GM21381 (cell line): ENCODE results near the gene SPATS2L.
A peak's percentile ranks its signal among the peaks of the same experiment; 100 is the strongest.

Experiments used
- ATAC-seq: cut with Tn5 transposase; IDR thresholded peaks from one replicate; pipeline ENCODE4 v1.9.1; 2021; ENCODE audit warnings: mild to moderate bottlenecking, moderate library complexity; ENCODE audit not compliant: unreplicated experiment

Gene SPATS2L

GRCh38 chr2:200438251-200438650 lies 131.8 kb downstream of the SPATS2L start:
- ATAC-seq, result no peak

- ATAC-seq, result no peak
Measured at GRCh38 chr2:200438846-200439245, 132.4 kb downstream of the SPATS2L start.

- no peak for ATAC-seq
Measured at GRCh38 chr2:200439981-200440380, 133.5 kb downstream of the SPATS2L start.

DNA sequence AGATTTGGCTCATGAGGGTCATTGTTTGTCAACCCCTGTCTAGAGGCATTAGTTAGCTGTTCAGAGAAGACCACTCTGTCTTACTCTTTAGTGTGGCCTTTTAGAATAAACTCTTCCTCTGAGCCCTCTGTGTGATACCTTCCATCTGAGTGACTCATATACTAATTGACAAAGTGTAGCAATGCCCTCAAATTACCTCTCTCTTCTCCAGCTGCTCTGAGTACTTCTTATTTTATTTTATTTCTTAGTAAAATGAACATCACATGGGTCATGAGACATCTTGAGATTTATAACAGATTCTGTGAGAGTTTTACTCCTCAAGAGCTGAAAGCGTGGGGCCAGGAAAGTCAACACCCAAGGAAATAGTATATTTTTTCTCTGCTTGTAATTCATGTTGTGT lies 136.0 kb downstream of the SPATS2L start:
- ATAC-seq, result no peak

DNA sequence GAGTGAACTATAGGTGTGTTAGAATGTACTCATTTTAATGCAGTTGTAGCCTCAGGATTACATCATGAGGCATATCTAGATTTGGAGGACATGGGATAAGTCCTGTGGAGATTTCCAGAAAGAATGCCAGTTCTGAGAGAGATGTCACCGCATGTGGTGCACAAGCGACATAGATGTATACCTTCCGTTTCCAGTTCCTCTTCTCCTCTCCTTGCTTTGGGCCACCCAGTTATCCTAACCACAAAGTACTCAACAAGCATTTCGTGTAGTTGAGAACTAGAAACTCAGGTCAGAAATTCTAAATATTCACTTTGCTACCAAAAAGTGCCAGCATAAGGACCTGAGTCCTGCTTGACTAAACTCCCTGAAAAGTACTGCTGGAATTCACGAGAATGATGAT lies 136.9 kb downstream of the SPATS2L start:
- ATAC-seq, result no peak

- no peak for ATAC-seq
Measured at GRCh38 chr2:200443916-200444315, 137.4 kb downstream of the SPATS2L start.

- no peak for ATAC-seq
Measured at GRCh38 chr2:200444530-200444929, 138.0 kb downstream of the SPATS2L start.

- no peak for ATAC-seq
Measured at GRCh38 chr2:200445284-200445683, 138.8 kb downstream of the SPATS2L start.

DNA sequence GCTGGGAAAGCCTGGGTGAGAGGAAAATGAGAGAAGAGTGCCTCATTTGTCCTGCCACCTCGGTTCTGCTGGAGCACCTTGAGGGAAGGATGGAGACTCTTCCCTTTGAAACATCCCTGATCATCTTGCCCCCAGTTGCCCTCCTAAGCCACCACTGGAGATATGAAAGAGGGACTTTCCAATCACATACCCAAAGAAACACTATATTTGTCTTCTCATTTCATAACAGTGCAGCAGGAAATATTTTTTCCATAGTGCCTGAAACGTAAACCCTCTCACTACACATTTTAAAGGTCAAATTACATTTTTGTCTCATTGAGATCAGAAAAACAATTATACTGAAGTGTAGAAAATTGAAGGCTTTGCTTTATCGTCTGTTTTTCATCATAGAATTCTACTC lies 140.1 kb downstream of the SPATS2L start:
- no peak for ATAC-seq

GRCh38 chr2:200447139-200447855 lies 140.8 kb downstream of the SPATS2L start:
- no peak for ATAC-seq

GRCh38 chr2:200448455-200448854 lies 142.0 kb downstream of the SPATS2L start:
- no peak for ATAC-seq

DNA sequence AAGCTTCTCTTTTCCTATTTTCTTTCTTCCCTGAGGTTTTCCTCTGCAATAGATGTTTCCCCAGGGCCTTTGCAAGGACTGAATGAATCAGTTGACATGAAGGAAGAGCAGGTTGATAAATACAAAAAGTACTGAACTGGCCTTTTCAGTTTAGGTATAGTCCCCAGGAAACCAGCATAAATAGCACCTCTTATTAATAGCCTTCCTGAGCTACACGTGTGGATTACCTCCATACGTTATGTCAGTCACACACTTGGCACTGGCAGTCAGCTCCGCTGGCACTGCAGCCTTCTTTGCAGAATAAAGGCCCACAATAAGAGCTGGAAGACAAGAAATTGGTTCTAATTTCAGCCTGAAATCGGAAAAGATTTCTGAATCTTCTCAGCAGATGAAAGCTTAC lies 142.7 kb downstream of the SPATS2L start:
- ATAC-seq, result no peak

GRCh38 chr2:200450288-200450687 lies 143.8 kb downstream of the SPATS2L start:
- ATAC-seq, result no peak

DNA sequence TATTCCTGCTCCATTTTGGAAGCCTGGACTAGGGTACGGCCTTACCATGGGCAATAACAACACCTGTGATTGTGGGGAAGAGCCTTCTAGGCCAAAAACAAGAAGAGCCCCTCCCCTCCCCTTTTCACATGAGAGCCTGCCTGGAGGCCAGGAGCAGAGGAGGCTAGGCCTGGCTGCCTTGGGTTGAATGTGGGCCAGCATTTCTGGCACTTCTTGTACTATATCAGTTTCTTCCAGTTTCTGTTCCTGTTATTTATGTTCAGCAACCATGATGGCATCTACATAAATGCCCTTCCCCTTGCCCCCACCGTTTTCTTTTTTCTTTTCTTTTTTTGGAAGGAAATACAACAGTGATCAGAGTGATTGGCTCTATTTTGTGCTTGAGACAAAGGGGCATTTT lies 145.0 kb downstream of the SPATS2L start:
- ATAC-seq, result no peak

DNA sequence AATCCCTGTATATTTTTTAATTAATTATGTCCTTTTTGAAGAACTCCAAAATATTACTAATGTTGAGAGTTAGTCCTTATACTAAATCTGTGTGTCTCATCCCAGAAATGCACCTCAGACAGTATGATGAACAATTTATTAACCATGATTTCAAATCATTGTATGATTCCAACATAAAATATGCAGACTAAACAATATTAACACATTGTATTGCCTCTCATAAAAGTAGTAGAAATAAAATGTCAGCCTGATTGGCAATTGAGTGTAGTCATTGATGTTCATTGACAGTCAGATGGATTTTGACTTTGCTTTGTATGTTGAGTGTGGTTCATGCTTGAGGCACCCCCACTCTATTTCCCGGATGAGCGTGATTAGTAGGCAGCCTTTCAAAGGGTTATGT lies 145.9 kb downstream of the SPATS2L start:
- no peak for ATAC-seq

GRCh38 chr2:200453142-200453852 lies 146.8 kb downstream of the SPATS2L start:
- ATAC-seq, result no peak

DNA sequence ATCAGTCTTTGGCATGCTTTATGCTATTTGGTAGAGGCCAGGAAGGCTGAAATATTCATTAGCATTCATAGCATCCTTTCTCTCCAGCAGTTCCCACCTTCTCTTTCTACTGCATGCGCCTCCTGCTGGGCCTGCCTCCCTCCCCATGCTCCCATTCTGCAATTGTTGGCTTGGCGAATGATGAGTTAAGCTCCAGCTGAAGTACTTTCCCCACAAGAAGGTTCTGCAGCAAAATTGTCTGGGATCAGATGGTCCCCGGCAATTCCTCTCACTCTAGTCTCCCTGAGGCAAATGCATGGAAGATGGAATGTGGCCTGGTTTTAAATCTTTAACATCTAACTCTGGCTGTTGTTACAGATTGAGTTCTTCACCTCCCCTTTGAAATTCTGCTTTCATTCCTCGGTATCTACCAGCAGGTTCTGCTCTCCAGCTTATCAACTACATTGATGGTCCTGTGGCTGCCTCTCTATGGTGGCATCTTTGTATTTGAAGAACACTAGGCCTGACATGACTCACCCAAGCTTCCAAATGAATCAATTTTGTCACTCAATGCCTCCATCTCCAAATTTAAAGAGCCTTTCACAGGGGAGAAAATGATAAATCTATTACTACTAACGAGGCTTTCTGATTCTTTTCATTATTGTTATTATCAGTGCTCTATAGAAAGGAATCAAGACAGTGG lies 147.5 kb downstream of the SPATS2L start:
- ATAC-seq, result no peak

DNA sequence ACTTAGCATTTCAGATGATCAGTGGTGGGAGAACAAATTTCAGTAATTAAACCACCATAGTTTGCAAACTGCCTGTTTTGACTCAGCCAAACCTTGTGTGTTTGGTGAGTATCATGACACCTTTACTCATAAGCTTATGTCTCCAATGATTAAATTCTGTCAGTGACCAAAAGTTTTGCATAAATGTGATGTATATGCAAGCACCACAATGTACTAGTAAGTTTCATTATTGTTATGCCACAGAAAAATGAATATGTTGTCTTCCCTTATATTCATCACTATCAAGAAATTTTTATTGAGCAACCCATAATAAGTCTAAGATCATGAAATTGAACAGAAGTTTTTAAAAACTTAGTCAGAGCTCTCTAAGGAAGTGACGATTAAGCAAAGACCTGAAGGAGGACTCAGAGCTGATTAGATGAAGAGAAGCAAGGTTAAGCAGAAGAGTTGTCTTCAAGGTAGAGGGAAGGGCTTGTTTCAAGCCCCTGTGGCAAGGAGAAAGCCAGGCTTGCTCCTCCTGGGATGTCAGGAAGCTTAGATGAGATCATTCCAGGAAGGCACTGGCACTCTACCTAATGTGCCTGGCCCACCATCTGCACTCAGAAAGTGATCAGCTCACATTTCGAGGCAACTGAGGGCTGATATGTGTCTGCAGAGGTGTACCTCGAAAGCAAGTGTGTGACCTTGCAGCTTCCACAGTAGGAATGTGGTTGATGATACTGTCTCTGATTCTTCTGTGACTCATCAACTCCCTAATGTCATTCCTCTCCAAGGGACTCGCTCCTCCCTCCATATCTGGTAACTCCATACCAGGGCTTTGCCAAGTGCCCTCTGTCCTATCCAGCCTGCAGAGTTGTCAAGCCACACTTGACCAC lies 148.7 kb downstream of the SPATS2L start:
- peak; percentile 69 for ATAC-seq

DNA sequence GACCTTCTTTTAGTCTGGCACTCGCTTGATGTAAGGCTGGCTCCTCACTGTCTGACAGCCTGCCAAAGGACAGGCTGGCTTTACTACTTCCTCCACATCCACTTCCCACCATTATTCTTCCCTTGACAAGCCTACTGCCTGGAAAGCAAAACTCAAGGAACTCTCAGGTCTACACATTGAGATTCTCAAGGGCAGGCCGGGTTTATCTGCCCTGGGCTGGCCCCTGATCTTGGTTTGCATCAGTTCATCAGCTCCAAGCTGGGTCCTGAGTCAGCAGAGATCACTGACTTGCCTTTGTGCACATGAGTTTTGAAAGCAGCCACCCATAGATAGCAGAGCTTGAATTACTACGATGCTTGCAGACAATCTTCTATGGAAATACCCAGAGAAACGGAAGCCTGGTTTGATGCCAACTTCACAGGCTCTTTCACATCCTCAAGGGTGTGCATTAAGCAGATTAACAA lies 149.5 kb downstream of the SPATS2L start:
- peak; percentile 53 for ATAC-seq

GRCh38 chr2:200456567-200456966 lies 150.1 kb downstream of the SPATS2L start:
- ATAC-seq, result no peak

DNA sequence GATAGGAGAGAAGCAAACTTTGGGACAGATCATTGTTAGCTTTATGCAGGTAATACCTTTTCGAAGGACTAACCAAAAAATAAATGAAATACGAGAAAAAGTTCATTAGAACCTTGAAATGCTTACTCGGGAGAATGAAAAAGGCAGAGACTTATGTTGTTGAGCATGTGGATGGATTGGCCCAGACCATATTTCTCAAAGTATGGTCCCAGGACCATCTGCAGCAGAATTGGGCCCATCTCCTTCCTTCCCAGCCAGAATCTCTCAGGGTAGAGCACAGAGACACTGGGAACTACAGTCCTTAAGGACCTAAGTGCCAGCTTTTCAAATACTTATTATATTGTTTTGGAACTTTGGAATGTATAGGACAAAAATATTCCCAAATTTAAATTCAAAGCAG lies 152.6 kb downstream of the SPATS2L start:
- ATAC-seq, result no peak
